ENCODE data around the gene TRIM29. TPM values are rescaled to one million over a fixed set of nuclear protein-coding genes. Genes with fewer than 3 reads are reported as not detected.

TRIM29 gene
- total and polyA plus RNA-seq, 2 of the 4 experiments (the other 2 are of a cell fraction) = not detected

DNA sequence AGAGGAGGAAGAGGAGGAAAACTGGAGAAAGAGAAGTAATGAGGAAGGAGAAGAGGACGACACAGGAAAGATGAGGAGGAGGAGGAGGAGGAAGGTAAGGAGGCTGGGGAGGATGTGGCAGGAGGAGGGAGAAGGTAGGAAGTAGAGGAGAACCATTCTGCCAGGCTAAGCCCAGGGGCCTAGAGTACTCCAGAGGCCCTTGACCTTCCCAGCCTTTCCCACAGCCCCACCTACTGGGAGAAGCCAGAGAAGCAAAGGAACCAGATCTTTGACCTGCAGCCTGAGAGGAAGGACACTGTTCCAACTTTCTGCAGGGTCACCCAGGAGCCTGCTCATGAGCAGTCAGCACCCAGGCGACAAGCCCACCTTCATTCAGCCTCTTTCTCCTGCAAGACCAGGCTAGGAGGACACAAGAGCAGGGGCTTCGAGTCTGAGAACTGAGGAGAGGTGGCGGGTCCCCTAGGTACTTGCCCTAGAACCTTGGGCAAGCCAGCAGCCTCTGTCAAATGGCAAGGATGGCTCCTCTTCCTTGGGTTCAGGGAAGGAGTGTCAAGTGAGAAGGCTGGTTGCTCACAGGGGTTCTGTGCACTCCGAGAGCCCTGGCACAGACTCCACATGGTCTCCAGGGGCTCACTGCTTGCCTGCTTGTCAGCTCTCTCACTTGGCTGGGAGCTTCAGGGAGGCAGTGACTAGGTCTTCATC is 45.0 kb upstream of the TRIM29 start:
- Histone ChIP-seq H3K79me1 (ENCODE audit: low read depth in 1 of 2, low read length in 2 of 2) (no peaks in the 10 kb centered on the region), H3K36me3 (ENCODE audit: control insufficient read depth, insufficient read depth, low read length) (no peaks in the 10 kb centered on the region), H3K9ac (ENCODE audit: low read depth, low read length) (no peak overlapping the region), H2BK15ac (ENCODE audit: low read depth, low read length) (no peak overlapping the region), H3K56ac (ENCODE audit: extremely low read depth, insufficient read depth, low read length) (no peak overlapping the region), H3K4me2 (ENCODE audit: low read depth, low read length) (no peak overlapping the region), H3K18ac (ENCODE audit: low read depth, low read length) (no peak overlapping the region), H3K4ac (ENCODE audit: low read depth, low read length) (no peak overlapping the region), H2BK20ac (ENCODE audit: low read depth, low read length) (no peak overlapping the region), H3K9me1 (ENCODE audit: insufficient read depth, low read length) (0 out of 2 replicates have a peak, but pooled peaks cover 6% of the 10 kb centered on the region), H2AK9ac (replicated peaks; ENCODE audit: low read depth, low read length, poor library complexity) (no peak overlapping the region), H2BK5ac (ENCODE audit: low read depth, low read length, poor library complexity, severe bottlenecking) (no peak overlapping the region), H2AK5ac (ENCODE audit: low read depth, low read length) (peak overlapping the region; percentile 23; the same call in 1 of the 2 replicates), H3K4me3 (ENCODE audit: insufficient read depth, low read depth, low read length) (no peak overlapping the region), H3K9me3 (ENCODE audit: control insufficient read depth, insufficient read depth, low read length) (no peaks in the 10 kb centered on the region), H3K4me1 (ENCODE audit: control insufficient read depth, insufficient read depth, low read length) (peaks cover 19% of the 10 kb centered on the region), H3K27ac (ENCODE audit: insufficient read depth, low read length) (no peak overlapping the region), H4K5ac (ENCODE audit: low read depth, low read length) (no peak overlapping the region), H4K91ac (ENCODE audit: insufficient read depth, low read depth, low read length) (no peak overlapping the region), H3K14ac (replicated peaks; ENCODE audit: low read depth, low read length) (no peak overlapping the region), H2AFZ (replicated peaks; ENCODE audit: low read length, poor library complexity) (no peak overlapping the region), H4K20me1 (ENCODE audit: insufficient read depth, low read length) (no peaks in the 10 kb centered on the region), H2BK120ac (ENCODE audit: low read depth, low read length) (no peak overlapping the region), H3K23ac (ENCODE audit: low read depth, low read length) (no peak overlapping the region), H4K8ac (ENCODE audit: low read depth in 2 of 2, low read length in 2 of 2) (no peak overlapping the region), H3K27me3 (ENCODE audit: control insufficient read depth, insufficient read depth, low read length) (peaks cover 3% of the 10 kb centered on the region)
- ChIA-PET POLR2A (ENCODE audit: unreplicated experiment) (no interaction called here), CTCF (no interaction called here)
- intact Hi-C loops (cut with micrococcal nuclease) (no loop called here), in situ Hi-C loops (cut with MboI; ENCODE audit: low sequenced_read_pairs) (no loop called here), dilution Hi-C loops (cut with HindIII; ENCODE audit: low sequenced_read_pairs, unreplicated experiment) (no loop called here)
- 100% methylated on average over 1 of the region's 5 CpGs; no CpG with 5 or more reads in 1 of the 2 experiments for WGBS, 2 experiments (ENCODE audit: extremely low coverage in 2 of 2, insufficient read length in 1 of 2)
- TF ChIP-seq, protein P1, sequence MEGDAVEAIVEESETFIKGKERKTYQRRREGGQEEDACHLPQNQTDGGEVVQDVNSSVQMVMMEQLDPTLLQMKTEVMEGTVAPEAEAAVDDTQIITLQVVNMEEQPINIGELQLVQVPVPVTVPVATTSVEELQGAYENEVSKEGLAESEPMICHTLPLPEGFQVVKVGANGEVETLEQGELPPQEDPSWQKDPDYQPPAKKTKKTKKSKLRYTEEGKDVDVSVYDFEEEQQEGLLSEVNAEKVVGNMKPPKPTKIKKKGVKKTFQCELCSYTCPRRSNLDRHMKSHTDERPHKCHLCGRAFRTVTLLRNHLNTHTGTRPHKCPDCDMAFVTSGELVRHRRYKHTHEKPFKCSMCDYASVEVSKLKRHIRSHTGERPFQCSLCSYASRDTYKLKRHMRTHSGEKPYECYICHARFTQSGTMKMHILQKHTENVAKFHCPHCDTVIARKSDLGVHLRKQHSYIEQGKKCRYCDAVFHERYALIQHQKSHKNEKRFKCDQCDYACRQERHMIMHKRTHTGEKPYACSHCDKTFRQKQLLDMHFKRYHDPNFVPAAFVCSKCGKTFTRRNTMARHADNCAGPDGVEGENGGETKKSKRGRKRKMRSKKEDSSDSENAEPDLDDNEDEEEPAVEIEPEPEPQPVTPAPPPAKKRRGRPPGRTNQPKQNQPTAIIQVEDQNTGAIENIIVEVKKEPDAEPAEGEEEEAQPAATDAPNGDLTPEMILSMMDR (conservative IDR thresholded peaks at IDR 0.05; ENCODE audit: low read depth, low read length) = 0 out of 2 replicates have a peak, but pooled peaks have one; percentile 19
- no peak for TF ChIP-seq FOS (IDR thresholded peaks at IDR 0.05; ENCODE audit: low read depth, low read length)
- DNase-seq = no peak
- no peak for ATAC-seq (ENCODE audit: low read depth)
- no TSS peak for BruUV-seq (replicated peaks)

Data from IMR-90 (cell line).